GM20431 (cell line): ENCODE data around the gene SSC5D.
"Not testable (repeated sequence)": the region's sequence is repeated elsewhere in the genome, so short reads cannot be mapped to it uniquely, and the experiment has no call there.

Experiments used
- in situ Hi-C: fragments of 300-500 bp; cut with MseI, MboI; formaldehyde crosslinking; loops from one replicate; pipeline ENCODE4 v1.15.0; 2020; ENCODE audit warnings: low sequenced_read_pairs; ENCODE audit not compliant: unreplicated experiment

SSC5D gene

GRCh38 chr19:55485439-55486011, 2.7 kb upstream of the SSC5D start:
- in situ Hi-C loops: no loop called here

- in situ Hi-C loops: no loop called here
Measured at GRCh38 chr19:55486043-55486970, 1.9 kb upstream of the SSC5D start.

- in situ Hi-C loops: no loop called here
Measured at GRCh38 chr19:55486971-55487923, 989 bp upstream of the SSC5D start.

GRCh38 chr19:55488986-55489710, 912 bp downstream of the SSC5D start:
- in situ Hi-C loops: no loop called here

GRCh38 chr19:55489711-55490477, 1.7 kb downstream of the SSC5D start:
- in situ Hi-C loops: no loop called here

GRCh38 chr19:55490478-55491432, 2.5 kb downstream of the SSC5D start:
- in situ Hi-C loops: no loop called here

- in situ Hi-C loops: no loop called here
Measured at GRCh38 chr19:55491546-55492360, 3.5 kb downstream of the SSC5D start.

GRCh38 chr19:55492362-55492944, 4.2 kb downstream of the SSC5D start:
- in situ Hi-C loops: no loop called here

- in situ Hi-C loops: no loop called here
Measured at GRCh38 chr19:55493052-55493644, 4.9 kb downstream of the SSC5D start.

- in situ Hi-C loops: no loop called here
Measured at GRCh38 chr19:55493645-55494171, 5.5 kb downstream of the SSC5D start.

GRCh38 chr19:55494172-55494761, 6.0 kb downstream of the SSC5D start:
- in situ Hi-C loops: no loop called here

- in situ Hi-C loops: no loop called here
Measured at GRCh38 chr19:55495646-55496349, 7.6 kb downstream of the SSC5D start.

- in situ Hi-C loops: not testable (repeated sequence)
Measured at GRCh38 chr19:55496820-55497219, 8.6 kb downstream of the SSC5D start.

- in situ Hi-C loops: no loop called here
Measured at GRCh38 chr19:55497763-55498162, 9.5 kb downstream of the SSC5D start.

- in situ Hi-C loops: no loop called here
Measured at GRCh38 chr19:55498246-55498840, 10.1 kb downstream of the SSC5D start.
